Astrocyte (in vitro differentiated cells and primary cell): ENCODE results near the gene INO80B. TPM values are rescaled to one million over a fixed set of nuclear protein-coding genes. Genes with fewer than 3 reads are reported as not detected.
A peak's percentile ranks its signal among the peaks of the same experiment; 100 is the strongest.

ENCODE experiments used
- DNase-seq: peaks from one replicate; pipeline ENCODE4 v3.0.0-alpha.2; 2010; ENCODE audit warnings: low read depth
- FAIRE-seq: peaks from 2 replicates; lab custom pipeline; 2011; peaks lifted over from hg19 to GRCh38; lab: Jason Lieb, UNC
- H2AFZ ChIP-seq: 2 replicates; pipeline ENCODE4 v1.6.0; 2012; ENCODE audit warnings: low read depth, low read length, inconsistent platforms
- H3K27ac ChIP-seq: 2 replicates; pipeline ENCODE4 v1.5.1; 2011; ENCODE audit warnings: low read depth, low read length, inconsistent platforms
- H3K27me3 ChIP-seq: 2 replicates; pipeline ENCODE4 v1.6.0; 2011; ENCODE audit warnings: low read length, inconsistent platforms; ENCODE audit not compliant: insufficient read depth
- H3K36me3 ChIP-seq: 2 replicates; pipeline ENCODE4 v1.5.1; 2011; ENCODE audit warnings: low read length, inconsistent platforms; ENCODE audit not compliant: insufficient read depth
- H3K4me1 ChIP-seq: 2 replicates; pipeline ENCODE4 v1.5.1; 2011; ENCODE audit warnings: low read length, inconsistent platforms; ENCODE audit not compliant: insufficient read depth
- H3K4me2 ChIP-seq: 2 replicates; pipeline ENCODE4 v1.6.0; 2012; ENCODE audit warnings: low read length, inconsistent platforms
- H3K4me3 ChIP-seq: 2 replicates; pipeline ENCODE4 v1.5.1; 2011; ENCODE audit warnings: low read depth, mild to moderate bottlenecking, low read length, inconsistent platforms; ENCODE audit not compliant: insufficient read depth
- H3K79me2 ChIP-seq: 2 replicates; pipeline ENCODE4 v1.6.0; 2012; ENCODE audit warnings: mild to moderate bottlenecking, low read length, inconsistent platforms; ENCODE audit not compliant: insufficient read depth
- H3K9ac ChIP-seq: 2 replicates; pipeline ENCODE4 v1.6.0; 2012; ENCODE audit warnings: mild to moderate bottlenecking, low read length, inconsistent platforms
- H3K9me3 ChIP-seq: 2 replicates; pipeline ENCODE4 v1.5.1; 2012; ENCODE audit warnings: low read depth, mild to moderate bottlenecking, low read length, inconsistent platforms; ENCODE audit not compliant: insufficient read depth
- H4K20me1 ChIP-seq: 2 replicates; pipeline ENCODE4 v1.6.0; 2012; ENCODE audit warnings: low read length, inconsistent platforms; ENCODE audit not compliant: insufficient read depth
- H3K27ac Mint-ChIP-seq: one replicate; pipeline ENCODE4 v1.8.0; 2021; ENCODE audit warnings: mild to moderate bottlenecking, mixed read lengths; ENCODE audit not compliant: unreplicated experiment
- H3K27me3 Mint-ChIP-seq: one replicate; pipeline ENCODE4 v1.8.0; 2021; ENCODE audit warnings: low read depth, mixed read lengths; ENCODE audit not compliant: unreplicated experiment
- H3K36me3 Mint-ChIP-seq: one replicate; pipeline ENCODE4 v1.8.0; 2021; ENCODE audit warnings: low read depth, mixed read lengths; ENCODE audit not compliant: unreplicated experiment
- H3K4me1 Mint-ChIP-seq: one replicate; pipeline ENCODE4 v1.8.0; 2021; ENCODE audit warnings: low read depth, mixed read lengths; ENCODE audit not compliant: unreplicated experiment
- H3K4me3 Mint-ChIP-seq: one replicate; pipeline ENCODE4 v1.8.0; 2021; ENCODE audit warnings: mild to moderate bottlenecking, moderate library complexity, mixed read lengths; ENCODE audit not compliant: unreplicated experiment
- H3K9me3 Mint-ChIP-seq: one replicate; pipeline ENCODE4 v1.8.0; 2021; ENCODE audit warnings: mild to moderate bottlenecking, mixed read lengths; ENCODE audit not compliant: unreplicated experiment
- EZH2 ChIP-seq: IDR thresholded peaks from 2 replicates; pipeline ENCODE4 v1.6.1; 2012; ENCODE audit warnings: mild to moderate bottlenecking, low read length, inconsistent platforms; ENCODE audit not compliant: insufficient read depth
- total RNA-seq: library from RNA; stranded (reverse); gene quantifications from 2 replicates; pipeline ENCODE4 v1.2.1, GENCODE V29; 2021
- TF ChIP-seq, protein P1 (sequence below): IDR thresholded peaks from 2 replicates; pipeline ENCODE4 v1.5.1; 2011; ENCODE audit warnings: low read depth, mild to moderate bottlenecking, inconsistent platforms, low read length, moderate library complexity; ENCODE audit not compliant: insufficient read depth

INO80B gene
- total RNA-seq, 1 donor from 2014 or later, result 19.2 TPM

DNA sequence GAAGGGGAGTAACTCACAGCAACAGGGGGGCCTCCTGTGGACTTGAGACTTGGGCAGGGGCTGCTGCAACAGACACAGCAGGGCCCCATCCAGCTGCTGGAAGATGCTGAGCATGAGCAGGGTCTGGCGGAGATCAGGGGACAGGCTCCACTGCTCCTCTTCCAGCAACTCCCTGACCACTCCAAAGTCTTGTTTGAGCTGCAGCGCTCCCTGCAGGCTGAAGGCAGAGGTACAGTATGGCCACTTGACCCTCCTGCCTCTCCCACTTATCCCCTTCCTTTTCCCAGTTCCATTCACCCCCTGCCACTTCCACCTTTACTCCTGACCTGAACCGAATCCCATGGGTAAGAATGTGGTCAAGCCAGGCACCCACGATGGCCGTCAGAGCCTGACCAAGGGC is 20.0 kb downstream of the INO80B start:
- Mint-ChIP-seq H3K36me3 (peaks cover 15% of the 10 kb centered on the region), H3K9me3 (no peaks in the 10 kb centered on the region), H3K27ac (no peak overlapping the region), H3K4me3 (peak overlapping the region; percentile 37), H3K27me3 (no peaks in the 10 kb centered on the region), H3K4me1 (peaks cover 7% of the 10 kb centered on the region)
- FAIRE-seq, result no peak
- DNase-seq, result no peak
- no peak overlapping the region for H3K27ac ChIP-seq
- TF ChIP-seq, protein P1, sequence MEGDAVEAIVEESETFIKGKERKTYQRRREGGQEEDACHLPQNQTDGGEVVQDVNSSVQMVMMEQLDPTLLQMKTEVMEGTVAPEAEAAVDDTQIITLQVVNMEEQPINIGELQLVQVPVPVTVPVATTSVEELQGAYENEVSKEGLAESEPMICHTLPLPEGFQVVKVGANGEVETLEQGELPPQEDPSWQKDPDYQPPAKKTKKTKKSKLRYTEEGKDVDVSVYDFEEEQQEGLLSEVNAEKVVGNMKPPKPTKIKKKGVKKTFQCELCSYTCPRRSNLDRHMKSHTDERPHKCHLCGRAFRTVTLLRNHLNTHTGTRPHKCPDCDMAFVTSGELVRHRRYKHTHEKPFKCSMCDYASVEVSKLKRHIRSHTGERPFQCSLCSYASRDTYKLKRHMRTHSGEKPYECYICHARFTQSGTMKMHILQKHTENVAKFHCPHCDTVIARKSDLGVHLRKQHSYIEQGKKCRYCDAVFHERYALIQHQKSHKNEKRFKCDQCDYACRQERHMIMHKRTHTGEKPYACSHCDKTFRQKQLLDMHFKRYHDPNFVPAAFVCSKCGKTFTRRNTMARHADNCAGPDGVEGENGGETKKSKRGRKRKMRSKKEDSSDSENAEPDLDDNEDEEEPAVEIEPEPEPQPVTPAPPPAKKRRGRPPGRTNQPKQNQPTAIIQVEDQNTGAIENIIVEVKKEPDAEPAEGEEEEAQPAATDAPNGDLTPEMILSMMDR, result no peak
- TF ChIP-seq EZH2, result no peak
- H3K9me3 ChIP-seq, result no peaks in the 10 kb centered on the region
- H3K9ac ChIP-seq, result no peak overlapping the region
- no peak overlapping the region for H3K4me3 ChIP-seq
- H3K36me3 ChIP-seq, result peaks cover 10% of the 10 kb centered on the region
- no peaks in the 10 kb centered on the region for H3K27me3 ChIP-seq
- no peaks in the 10 kb centered on the region for H4K20me1 ChIP-seq
- peaks cover 8% of the 10 kb centered on the region for H3K79me2 ChIP-seq
- H3K4me1 ChIP-seq, result peaks cover 15% of the 10 kb centered on the region
- no peak overlapping the region for H3K4me2 ChIP-seq
- no peak overlapping the region for H2AFZ ChIP-seq

DNA sequence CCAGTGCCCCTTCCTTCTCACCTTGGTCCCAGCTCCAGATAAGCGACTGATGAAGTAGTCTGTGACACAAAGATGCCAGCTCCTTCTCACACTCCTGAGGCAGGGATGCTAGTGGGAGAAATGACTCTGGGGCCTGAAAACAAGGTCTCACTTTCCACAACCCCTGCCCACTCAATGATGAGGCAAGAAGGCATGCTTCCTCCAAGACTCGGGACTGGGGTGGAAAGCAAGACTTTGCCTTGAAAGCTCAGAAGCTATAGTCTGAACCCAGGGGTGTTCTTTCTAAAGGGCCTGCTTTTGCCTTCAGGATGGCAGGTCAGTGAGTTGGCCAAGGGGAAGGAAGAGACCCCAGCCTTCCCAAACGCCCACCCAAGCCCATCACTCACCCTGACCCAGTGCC is 26.5 kb downstream of the INO80B start:
- H3K27me3 Mint-ChIP-seq, result no peaks in the 10 kb centered on the region
- peak overlapping the region; percentile 97 for H3K4me3 ChIP-seq
- H3K9me3 Mint-ChIP-seq, result no peaks in the 10 kb centered on the region
- H3K9ac ChIP-seq, result peak overlapping the region; percentile 88
- peak overlapping the region; percentile 98 for H3K4me3 Mint-ChIP-seq
- peak overlapping the region; percentile 97 for H3K4me2 ChIP-seq
- H3K9me3 ChIP-seq, result no peaks in the 10 kb centered on the region
- peaks cover 6% of the 10 kb centered on the region for H3K36me3 Mint-ChIP-seq
- H2AFZ ChIP-seq, result peak overlapping the region; percentile 95
- no peak overlapping the region for H3K27ac Mint-ChIP-seq
- peaks cover 15% of the 10 kb centered on the region for H3K4me1 ChIP-seq
- TF ChIP-seq, protein P1, result no peak
- no peak for TF ChIP-seq EZH2
- H3K27me3 ChIP-seq, result no peaks in the 10 kb centered on the region
- FAIRE-seq (no peak), DNase-seq (no peak)
- H3K4me1 Mint-ChIP-seq, result peaks cover 3% of the 10 kb centered on the region
- H3K36me3 ChIP-seq, result peaks cover 3% of the 10 kb centered on the region
- peaks cover 37% of the 10 kb centered on the region for H3K79me2 ChIP-seq
- peaks cover 13% of the 10 kb centered on the region for H4K20me1 ChIP-seq
- H3K27ac ChIP-seq, result no peak overlapping the region

DNA sequence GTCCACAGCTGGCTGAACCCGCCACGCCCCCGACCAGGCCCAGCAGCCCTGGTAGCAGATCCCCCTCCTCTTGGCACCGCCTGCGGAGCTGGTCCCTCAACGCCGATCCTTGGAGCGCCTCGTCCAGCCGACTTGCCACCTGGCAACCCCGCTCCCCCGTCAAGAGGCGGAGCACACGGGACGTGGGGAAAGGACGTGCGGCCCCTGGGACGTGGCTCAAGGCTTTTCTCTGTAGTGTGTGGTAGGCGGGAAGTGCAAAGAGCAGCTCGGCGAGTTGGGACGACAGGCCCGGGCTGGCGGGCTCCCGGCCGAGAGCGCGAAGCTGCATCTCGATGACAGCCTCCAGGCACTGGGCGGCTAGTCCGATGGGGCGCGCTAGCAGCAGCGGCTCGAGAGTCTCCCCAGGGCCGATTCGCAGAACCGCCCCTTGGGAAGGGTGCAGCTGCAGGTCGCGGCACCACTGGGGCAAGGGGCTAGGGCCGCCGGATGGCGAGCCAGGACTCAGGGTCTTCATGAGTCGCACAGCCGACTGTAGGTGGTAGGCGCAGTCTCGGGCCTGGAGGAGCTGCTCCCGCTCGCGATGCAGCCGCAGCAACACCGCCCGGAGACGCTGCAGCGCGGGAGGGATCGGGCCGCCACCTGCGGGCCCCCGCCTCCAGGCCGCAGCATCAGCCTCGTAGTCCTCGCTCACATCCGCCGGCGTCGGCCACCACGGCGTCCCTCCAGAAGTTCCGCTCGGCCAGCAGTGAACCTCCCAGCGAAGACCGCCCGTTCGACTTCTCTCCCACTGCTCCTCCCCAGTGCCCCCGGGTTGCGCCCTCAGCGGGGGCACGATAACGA is 27.3 kb downstream of the INO80B start:
- no peak for FAIRE-seq
- DNase-seq, result no peak
- peaks cover 3% of the 10 kb centered on the region for H3K36me3 ChIP-seq
- H3K4me1 Mint-ChIP-seq, result peaks cover 3% of the 10 kb centered on the region
- H3K27me3 Mint-ChIP-seq, result no peaks in the 10 kb centered on the region
- H3K79me2 ChIP-seq, result peaks cover 37% of the 10 kb centered on the region
- no peaks in the 10 kb centered on the region for H3K9me3 ChIP-seq
- H3K36me3 Mint-ChIP-seq, result peaks cover 6% of the 10 kb centered on the region
- peak overlapping the region; percentile 97 for H3K4me2 ChIP-seq
- H3K27ac ChIP-seq, result peak overlapping the region; percentile 83
- H3K27ac Mint-ChIP-seq, result peak overlapping the region; percentile 89
- no peaks in the 10 kb centered on the region for H3K27me3 ChIP-seq
- peaks cover 15% of the 10 kb centered on the region for H3K4me1 ChIP-seq
- peaks cover 13% of the 10 kb centered on the region for H4K20me1 ChIP-seq
- no peaks in the 10 kb centered on the region for H3K9me3 Mint-ChIP-seq
- peak overlapping the region; percentile 98 for H3K4me3 Mint-ChIP-seq
- peak overlapping the region; percentile 95 for H2AFZ ChIP-seq
- H3K4me3 ChIP-seq, result peak overlapping the region; percentile 97
- TF ChIP-seq, protein P1, result no peak
- TF ChIP-seq EZH2, result no peak
- peak overlapping the region; percentile 88 for H3K9ac ChIP-seq
